Skeletal muscle tissue (tissue), 4 donors: Measurements from ENCODE around the gene NAA10. TPM values are rescaled to one million over a fixed set of nuclear protein-coding genes. Genes with fewer than 3 reads are reported as not detected.

Source experiments
- H3K27ac ChIP-seq: one replicate; pipeline ENCODE4 v1.7.0; 2013; ENCODE audit warnings: mild to moderate bottlenecking, low read depth, low read length, inconsistent platforms
- H3K27me3 ChIP-seq, 3 donors: one replicate each; pipeline ENCODE4 v1.7.0; 2013; ENCODE audit warnings: low read length in 3 of 3; ENCODE audit not compliant: control insufficient read depth in 3 of 3, insufficient read depth in 3 of 3
- H3K36me3 ChIP-seq, 3 donors: one replicate each; pipeline ENCODE4 v1.7.0; 2013; ENCODE audit warnings: low read length in 3 of 3; ENCODE audit not compliant: control insufficient read depth in 3 of 3, insufficient read depth in 3 of 3
- H3K4me1 ChIP-seq, 3 donors: one replicate each; pipeline ENCODE4 v1.7.0; 2013; ENCODE audit warnings: low read length in 3 of 3, mild to moderate bottlenecking in 3 of 3; ENCODE audit not compliant: control insufficient read depth in 3 of 3, insufficient read depth in 3 of 3
- H3K4me3 ChIP-seq, 3 donors: one replicate each; pipeline ENCODE4 v1.7.0; 2013; ENCODE audit warnings: low read length in 3 of 3
- H3K9ac ChIP-seq, 3 donors: one replicate each; pipeline ENCODE4 v1.7.0; 2013; ENCODE audit warnings: low read length in 3 of 3, mild to moderate bottlenecking in 3 of 3, moderate library complexity in 2 of 3, low read depth in 1 of 3
- H3K9me3 ChIP-seq, 3 donors: one replicate each; pipeline ENCODE4 v1.7.0; 2013; ENCODE audit warnings: low read length in 3 of 3; ENCODE audit not compliant: control insufficient read depth in 3 of 3
- total RNA-seq: library from RNA; depleted of rRNA; stranded (reverse); fragments of >200 nt; gene quantifications from one replicate; pipeline ENCODE4 v1.2.3, GENCODE V29; 2014
- donor health status: Osteomylitis.

Gene NAA10
- total RNA-seq, 1 donor from 2014 or later, result 13.6 TPM

GRCh38 chrX:153950127-153950526, 15.3 kb upstream of the NAA10 start:
- no peak overlapping the region for H3K9ac ChIP-seq
- H3K36me3 ChIP-seq, result peaks cover 39 to 54% (median 39%) of the 10 kb centered on the region in 3 donors
- no peak overlapping the region for H3K4me3 ChIP-seq
- H3K27me3 ChIP-seq, result no peaks in the 10 kb centered on the region
- H3K9me3 ChIP-seq, result no peaks in the 10 kb centered on the region
- peaks cover 0 to 10% (median 10%) of the 10 kb centered on the region in 3 donors for H3K4me1 ChIP-seq
- no peak overlapping the region for H3K27ac ChIP-seq

DNA sequence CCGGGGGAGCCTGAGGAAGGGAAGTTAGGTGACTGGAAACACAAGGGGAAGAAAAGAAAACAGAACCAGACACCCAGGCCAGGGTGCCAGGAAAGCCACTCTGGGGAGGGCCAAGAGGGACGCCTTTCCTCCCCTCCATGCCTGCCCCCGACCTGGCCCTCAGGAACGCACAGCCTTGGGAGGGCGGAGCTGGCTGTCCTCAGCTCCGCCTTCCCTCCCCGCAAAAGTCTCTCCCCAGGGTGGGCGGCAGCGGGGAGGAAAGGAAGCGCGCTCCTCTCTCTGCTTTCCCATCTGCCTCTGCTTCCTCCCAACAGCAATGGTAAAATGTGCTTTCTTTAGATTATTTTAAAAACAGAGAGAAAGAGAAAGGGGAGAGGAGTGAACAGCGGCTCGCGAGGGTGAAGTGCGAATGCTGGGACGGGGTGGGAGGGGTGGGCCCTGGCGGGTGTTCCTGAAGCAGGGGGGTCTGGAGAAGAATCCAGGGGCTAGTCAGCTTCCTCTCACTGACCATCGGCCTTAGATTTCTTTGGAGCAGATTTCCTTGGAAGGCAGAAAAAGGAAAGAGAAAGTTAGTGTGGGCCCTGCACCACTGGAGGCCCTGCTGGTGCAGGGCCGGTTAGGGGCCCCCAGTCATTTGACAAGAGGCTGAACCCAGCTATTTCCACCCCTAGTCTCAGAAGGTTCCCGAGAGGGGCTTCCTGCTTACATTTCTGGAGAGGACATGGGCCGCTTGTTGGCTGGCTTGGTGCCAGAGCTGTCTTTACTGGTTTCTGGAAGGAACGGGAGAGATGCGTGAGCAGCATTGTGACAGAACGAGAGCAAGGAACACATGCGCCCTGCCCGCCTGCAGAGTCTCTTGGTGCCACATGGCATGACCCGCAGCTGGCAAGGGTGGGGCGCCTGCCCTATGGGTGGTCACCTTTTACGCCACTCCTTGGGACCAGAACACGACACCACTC, 14.3 kb upstream of the NAA10 start:
- no peaks in the 10 kb centered on the region for H3K9me3 ChIP-seq
- H3K36me3 ChIP-seq, result peaks cover 31 to 44% (median 34%) of the 10 kb centered on the region in 3 donors
- no peak overlapping the region for H3K9ac ChIP-seq
- peak overlapping the region; percentile 12 for H3K27ac ChIP-seq
- H3K27me3 ChIP-seq, result no peaks in the 10 kb centered on the region
- peaks cover 0 to 12% (median 10%) of the 10 kb centered on the region in 3 donors for H3K4me1 ChIP-seq
- H3K4me3 ChIP-seq, result no peak overlapping the region

GRCh38 chrX:153948002-153948466, 13.2 kb upstream of the NAA10 start:
- no peak overlapping the region for H3K9ac ChIP-seq
- peaks cover 27 to 37% (median 33%) of the 10 kb centered on the region in 3 donors for H3K36me3 ChIP-seq
- H3K4me1 ChIP-seq, result peaks cover 0 to 13% (median 8%) of the 10 kb centered on the region in 3 donors
- no peak overlapping the region for H3K4me3 ChIP-seq
- H3K9me3 ChIP-seq, result no peaks in the 10 kb centered on the region
- H3K27me3 ChIP-seq, result no peaks in the 10 kb centered on the region
- H3K27ac ChIP-seq, result peak overlapping the region; percentile 19

DNA sequence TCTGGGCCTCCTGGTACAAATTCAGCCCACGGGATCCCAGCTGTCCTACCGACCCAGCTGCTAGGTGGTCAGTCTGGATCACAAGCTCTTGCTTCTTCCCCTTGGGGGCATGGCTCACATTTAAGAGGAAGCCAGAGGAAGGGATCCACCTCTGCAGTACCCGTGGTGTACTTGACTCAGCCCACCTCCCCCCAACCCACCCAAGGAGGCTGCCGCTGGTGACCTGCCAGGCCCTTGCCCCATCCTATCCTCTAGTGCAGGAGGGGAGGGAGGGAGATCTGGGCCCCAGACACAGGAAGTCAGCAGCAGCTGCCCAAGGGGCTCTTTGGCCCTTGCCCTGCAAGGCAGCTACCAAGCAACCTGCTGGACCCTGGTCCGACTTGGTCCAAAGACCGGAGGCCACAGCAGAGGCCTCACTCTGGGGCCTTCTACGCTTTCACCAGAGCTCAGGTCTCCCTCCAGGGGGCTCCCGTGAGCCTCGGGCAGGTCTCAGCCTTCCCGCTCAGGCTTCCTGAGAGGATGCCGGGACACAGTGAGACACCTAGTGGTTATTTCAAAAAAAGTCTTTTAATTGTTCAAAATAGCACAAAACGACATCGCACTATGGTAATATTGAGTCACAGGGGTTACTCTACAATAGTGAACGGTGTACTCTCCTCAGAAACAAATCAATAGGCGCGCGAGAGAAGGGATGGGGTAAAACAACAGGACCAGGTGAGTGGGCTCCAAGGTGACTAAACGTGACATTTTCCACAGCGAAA, 12.4 kb upstream of the NAA10 start:
- Histone ChIP-seq H3K36me3 (peaks cover 18 to 32% (median 29%) of the 10 kb centered on the region in 3 donors), H3K27ac (peak overlapping the region; percentile 19), H3K4me3 (no peak overlapping the region), H3K9me3 (no peaks in the 10 kb centered on the region), H3K4me1 (peaks cover 0 to 12% (median 8%) of the 10 kb centered on the region in 3 donors), H3K27me3 (no peaks in the 10 kb centered on the region), H3K9ac (peak overlapping the region in 1 of 3 donors; percentile 25)

DNA sequence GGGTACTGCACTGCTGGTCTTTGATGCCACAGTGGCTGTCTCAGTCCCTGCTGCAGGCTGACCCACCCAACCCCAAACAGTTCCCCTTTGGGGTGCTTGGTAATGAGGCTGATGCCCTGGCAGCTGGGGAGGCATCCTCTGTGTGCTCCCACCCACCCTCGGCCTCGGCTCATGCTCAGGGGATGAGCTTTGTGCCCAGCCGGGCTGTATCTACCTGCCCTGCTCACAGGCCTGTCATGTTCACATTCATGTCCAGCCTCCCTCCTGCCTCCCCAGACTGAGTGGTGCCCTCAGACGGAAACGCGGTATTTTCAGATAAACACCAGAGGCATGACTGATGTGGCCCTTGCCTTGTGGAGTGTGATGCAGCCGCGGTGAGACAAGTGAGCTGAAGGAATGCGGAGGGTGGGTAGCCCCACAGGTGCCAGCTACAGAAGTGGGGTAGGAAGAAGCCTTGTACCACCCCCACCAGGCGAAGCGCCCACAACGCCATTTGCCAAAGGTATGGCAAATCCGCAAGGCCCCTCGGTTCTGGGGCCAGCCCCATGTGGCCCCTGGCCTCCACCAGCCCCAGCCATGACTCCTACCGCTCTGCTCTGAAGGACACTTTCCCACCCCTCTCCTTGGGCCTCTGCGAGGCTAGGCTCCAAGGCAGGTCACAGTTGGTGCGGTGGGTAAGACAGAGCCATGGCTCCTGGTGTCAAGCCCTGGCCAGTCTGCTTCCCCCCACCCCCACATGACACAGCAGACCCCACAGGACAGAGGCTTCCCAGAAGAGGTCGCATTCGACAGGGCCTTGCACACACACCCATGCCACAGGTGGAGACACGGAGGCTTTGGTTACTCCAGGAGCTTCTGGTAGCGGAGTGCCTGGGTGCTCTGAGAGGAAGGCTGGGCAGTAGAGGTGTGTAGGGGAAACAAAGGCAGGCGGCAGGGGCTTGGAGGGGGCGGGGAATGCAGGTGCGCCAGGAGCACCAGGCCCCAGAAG, 11.4 kb upstream of the NAA10 start:
- Histone ChIP-seq H3K9ac (no peak overlapping the region), H3K27me3 (no peaks in the 10 kb centered on the region)

GRCh38 chrX:153944800-153945150, 9.9 kb upstream of the NAA10 start:
- Histone ChIP-seq H3K27ac (no peak overlapping the region), H3K36me3 (peaks cover 3 to 9% (median 4%) of the 10 kb centered on the region in 3 donors), H3K4me3 (peak overlapping the region in 1 of 3 donors; percentile 35), H3K9ac (no peak overlapping the region), H3K4me1 (peaks cover 0 to 12% (median 8%) of the 10 kb centered on the region in 3 donors), H3K9me3 (no peaks in the 10 kb centered on the region), H3K27me3 (no peaks in the 10 kb centered on the region)

More for the DNA sequence above, 11.4 kb upstream of the NAA10 start:
- H3K4me1 ChIP-seq, result peaks cover 0 to 12% (median 8%) of the 10 kb centered on the region in 3 donors
- no peaks in the 10 kb centered on the region for H3K9me3 ChIP-seq
- peaks cover 12 to 23% (median 19%) of the 10 kb centered on the region in 3 donors for H3K36me3 ChIP-seq
- H3K27ac ChIP-seq, result no peak overlapping the region
- H3K4me3 ChIP-seq, result no peak overlapping the region

DNA sequence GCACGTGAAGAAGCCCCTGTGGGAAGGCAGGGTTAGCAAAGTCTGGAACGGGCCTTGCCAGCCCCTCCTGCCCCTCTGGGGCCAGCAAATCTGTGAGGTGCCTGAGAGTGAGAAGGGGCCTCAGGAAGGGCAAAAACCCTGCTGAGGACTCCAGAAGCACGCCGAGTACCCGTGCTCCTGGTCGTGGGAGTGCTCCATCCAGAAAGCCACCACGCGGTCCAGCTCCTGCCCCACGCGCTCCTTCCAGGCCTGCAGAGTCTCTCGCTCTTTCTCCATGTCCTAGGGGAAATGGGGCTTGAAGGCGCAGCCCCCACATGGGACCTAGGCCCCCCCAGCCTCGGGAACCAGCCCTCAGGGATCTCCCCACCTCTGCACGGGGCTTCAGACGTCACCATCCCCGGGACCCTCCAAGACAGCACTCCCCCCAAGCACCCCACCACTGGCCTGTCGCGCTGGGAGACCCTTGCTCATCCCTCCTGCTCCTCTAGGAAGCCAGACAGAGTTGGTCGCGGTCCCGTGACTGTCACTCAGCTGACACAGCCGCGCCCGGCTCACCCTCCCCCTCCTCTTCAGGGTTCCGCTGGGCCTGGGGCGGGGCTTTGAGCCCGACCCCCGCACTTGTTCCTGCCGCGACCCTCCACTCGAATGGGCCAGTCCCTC, 9.4 kb upstream of the NAA10 start, which contains the start of gene RENBP:
Gene RENBP, minus strand, starts transcription at position 504 of the 660 bp plus-strand sequence. Its CDS starts 33 bp downstream, at position 471.
- H3K9ac ChIP-seq, result peak within 1 kb of the TSS in 2 of 3 donors; percentile 3 to 40
- H3K27ac ChIP-seq, result no peak within 1 kb of the TSS
- H3K4me3 ChIP-seq, result peak within 1 kb of the TSS; percentile 23 to 54 (median 35)
- no peaks in the 10 kb centered on the region for H3K9me3 ChIP-seq
- peaks cover 2 to 5% (median 2%) of the 10 kb centered on the region in 3 donors for H3K36me3 ChIP-seq
- H3K27me3 ChIP-seq, result no peaks in the 10 kb centered on the region
- H3K4me1 ChIP-seq, result peaks cover 0 to 10% (median 8%) of the 10 kb centered on the region in 3 donors

GRCh38 chrX:153941336-153942252, 6.8 kb upstream of the NAA10 start:
- H3K9me3 ChIP-seq, result no peaks in the 10 kb centered on the region
- peaks cover 0 to 5% (median 0%) of the 10 kb centered on the region in 3 donors for H3K4me1 ChIP-seq
- H3K36me3 ChIP-seq, result no peaks in the 10 kb centered on the region
- no peak overlapping the region for H3K9ac ChIP-seq
- H3K4me3 ChIP-seq, result no peak overlapping the region
- no peaks in the 10 kb centered on the region for H3K27me3 ChIP-seq
- no peak overlapping the region for H3K27ac ChIP-seq
